Esophagus squamous epithelium (tissue), 4 donors: Measurements from ENCODE around the gene USP6.

Experiments
- POLR2A ChIP-seq, 4 donors: fragments of 450-650 bp; IDR thresholded peaks; one replicate each; pipeline ENCODE4 v1.6.1; 2017; ENCODE audit warnings: antibody characterized with exemption in 4 of 4, mild to moderate bottlenecking in 4 of 4, moderate library complexity in 3 of 4
- TF ChIP-seq, protein P1 (sequence below), 6 experiments: fragments of 450-650 bp in 4 of 6; fragments of 200-600 bp in 2 of 6; sonication (generic) in 2 of 6; IDR thresholded peaks; one replicate each; pipeline ENCODE4 v1.5.1; 2016 to 2019; ENCODE audit warnings: antibody characterized with exemption in 6 of 6, mild to moderate bottlenecking in 4 of 6, moderate library complexity in 4 of 6

DNA sequence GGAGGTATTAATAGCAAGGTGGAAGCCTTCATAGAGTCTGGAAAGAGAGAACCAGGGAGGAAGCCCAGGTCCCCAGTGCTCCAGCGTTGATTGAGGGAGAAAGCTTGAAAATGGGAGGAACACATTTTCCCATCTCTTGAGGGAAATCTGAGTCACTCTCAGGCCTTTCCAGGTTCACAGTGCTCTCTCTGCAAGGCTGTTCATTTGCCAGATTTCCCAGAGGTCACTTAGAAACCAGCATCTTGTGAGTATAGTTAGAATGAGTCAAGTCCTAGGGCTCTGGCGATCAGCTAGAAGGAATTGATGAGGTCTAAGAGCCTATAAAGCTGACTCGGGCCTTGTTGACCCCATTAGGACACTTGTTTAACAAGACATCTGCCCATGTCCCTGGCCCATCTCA is 93.6 kb downstream of the USP6 start:
- TF ChIP-seq, protein P1, sequence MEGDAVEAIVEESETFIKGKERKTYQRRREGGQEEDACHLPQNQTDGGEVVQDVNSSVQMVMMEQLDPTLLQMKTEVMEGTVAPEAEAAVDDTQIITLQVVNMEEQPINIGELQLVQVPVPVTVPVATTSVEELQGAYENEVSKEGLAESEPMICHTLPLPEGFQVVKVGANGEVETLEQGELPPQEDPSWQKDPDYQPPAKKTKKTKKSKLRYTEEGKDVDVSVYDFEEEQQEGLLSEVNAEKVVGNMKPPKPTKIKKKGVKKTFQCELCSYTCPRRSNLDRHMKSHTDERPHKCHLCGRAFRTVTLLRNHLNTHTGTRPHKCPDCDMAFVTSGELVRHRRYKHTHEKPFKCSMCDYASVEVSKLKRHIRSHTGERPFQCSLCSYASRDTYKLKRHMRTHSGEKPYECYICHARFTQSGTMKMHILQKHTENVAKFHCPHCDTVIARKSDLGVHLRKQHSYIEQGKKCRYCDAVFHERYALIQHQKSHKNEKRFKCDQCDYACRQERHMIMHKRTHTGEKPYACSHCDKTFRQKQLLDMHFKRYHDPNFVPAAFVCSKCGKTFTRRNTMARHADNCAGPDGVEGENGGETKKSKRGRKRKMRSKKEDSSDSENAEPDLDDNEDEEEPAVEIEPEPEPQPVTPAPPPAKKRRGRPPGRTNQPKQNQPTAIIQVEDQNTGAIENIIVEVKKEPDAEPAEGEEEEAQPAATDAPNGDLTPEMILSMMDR (IDR thresholded peaks at IDR 0.05) = no peak
- no peak for TF ChIP-seq POLR2A (IDR thresholded peaks at IDR 0.05)
